ENCODE measurements around the gene INO80B. TPM values are rescaled to one million over a fixed set of nuclear protein-coding genes. Genes with fewer than 3 reads are reported as not detected.

INO80B gene
- total RNA-seq, 1 experiment from 2014 or later: 42.1 TPM

DNA sequence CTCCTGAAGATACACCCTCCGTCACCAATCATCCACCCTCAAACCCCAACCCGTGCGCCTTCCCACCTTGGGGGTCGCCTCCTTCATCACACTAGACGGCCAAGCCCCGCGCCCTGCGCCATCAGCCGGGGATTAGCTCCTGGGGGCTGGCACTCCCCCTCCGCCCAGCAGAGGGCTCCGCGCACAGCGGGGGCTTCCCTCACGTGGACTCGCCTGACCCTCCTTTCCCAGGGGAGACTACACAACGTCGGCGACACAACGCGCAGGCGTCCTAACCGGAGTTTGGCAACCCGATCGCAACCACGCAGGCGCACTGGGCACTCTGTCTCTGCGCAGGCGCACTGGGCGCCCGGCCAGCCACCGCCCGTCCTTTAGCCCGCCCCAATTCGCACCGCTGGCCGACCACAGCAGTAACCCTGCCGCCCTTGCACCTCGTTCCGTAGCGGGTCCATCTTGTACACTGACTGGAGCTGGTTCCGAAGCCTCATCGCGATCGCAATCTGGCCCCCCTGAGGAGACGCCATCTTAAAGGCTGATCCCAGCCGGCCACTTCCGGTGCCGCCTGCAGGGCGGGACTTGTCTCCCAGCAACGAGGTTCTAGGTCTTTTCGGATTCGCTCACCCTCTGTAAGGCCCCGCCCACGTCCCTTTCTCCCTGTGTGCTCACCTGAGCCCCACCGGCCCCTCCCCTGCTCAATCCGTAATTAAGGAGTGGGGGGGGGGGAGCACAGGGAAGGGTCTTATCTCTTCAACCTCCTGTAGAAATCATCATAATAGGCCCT lies 52.4 kb downstream of the INO80B start, which contains the start of gene PCGF1:
PCGF1 (minus strand) TSS at position 551 of the 781 bp plus-strand sequence; CDS start at position 524, 27 bp downstream.
- TF ChIP-seq, protein P1, sequence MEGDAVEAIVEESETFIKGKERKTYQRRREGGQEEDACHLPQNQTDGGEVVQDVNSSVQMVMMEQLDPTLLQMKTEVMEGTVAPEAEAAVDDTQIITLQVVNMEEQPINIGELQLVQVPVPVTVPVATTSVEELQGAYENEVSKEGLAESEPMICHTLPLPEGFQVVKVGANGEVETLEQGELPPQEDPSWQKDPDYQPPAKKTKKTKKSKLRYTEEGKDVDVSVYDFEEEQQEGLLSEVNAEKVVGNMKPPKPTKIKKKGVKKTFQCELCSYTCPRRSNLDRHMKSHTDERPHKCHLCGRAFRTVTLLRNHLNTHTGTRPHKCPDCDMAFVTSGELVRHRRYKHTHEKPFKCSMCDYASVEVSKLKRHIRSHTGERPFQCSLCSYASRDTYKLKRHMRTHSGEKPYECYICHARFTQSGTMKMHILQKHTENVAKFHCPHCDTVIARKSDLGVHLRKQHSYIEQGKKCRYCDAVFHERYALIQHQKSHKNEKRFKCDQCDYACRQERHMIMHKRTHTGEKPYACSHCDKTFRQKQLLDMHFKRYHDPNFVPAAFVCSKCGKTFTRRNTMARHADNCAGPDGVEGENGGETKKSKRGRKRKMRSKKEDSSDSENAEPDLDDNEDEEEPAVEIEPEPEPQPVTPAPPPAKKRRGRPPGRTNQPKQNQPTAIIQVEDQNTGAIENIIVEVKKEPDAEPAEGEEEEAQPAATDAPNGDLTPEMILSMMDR (IDR thresholded peaks at IDR 0.05; ENCODE audit: unreplicated experiment): no peak
- Mint-ChIP-seq H3K27me3 (ENCODE audit: unreplicated experiment) (peaks cover 38% of the 10 kb centered on the region), H3K9me3 (ENCODE audit: low read depth, unreplicated experiment) (no peaks in the 10 kb centered on the region), H3K4me1 (ENCODE audit: low read depth, unreplicated experiment) (peaks cover 27% of the 10 kb centered on the region), H3K27ac (ENCODE audit: unreplicated experiment) (peak within 1 kb of the TSS; percentile 100), H3K4me3 (ENCODE audit: low read depth, unreplicated experiment) (peak within 1 kb of the TSS; percentile 97), H3K36me3 (ENCODE audit: insufficient read depth, unreplicated experiment) (peaks cover 50% of the 10 kb centered on the region)
- no TSS peak for BruUV-seq (replicated peaks)
- CTCF ChIA-PET: interaction anchor here (0.7 to 1.7 kb wide), 5 partner anchors 18 to 29 kb away, joined by 3 to 6 read pairs (median 3); partner anchors contain the start of genes CCDC142 and TTC31
- intact Hi-C loops (cut with micrococcal nuclease; ENCODE audit: unreplicated experiment): loop anchor here (2.0 kb wide), 1 partner anchor 21 kb away; the partner anchor contains the start of genes AUP1 and HTRA2
- peak; percentile 98 for DNase-seq

Other genes starting within 250 kb of the INO80B start
- gene SLC4A5, start 111.7 kb upstream of the INO80B start, total RNA-seq (2022): 5.8 and 7.0 TPM in 2 replicates
- gene DCTN1, start 74.8 kb upstream of the INO80B start, total RNA-seq (2022): 113 and 129 TPM in 2 replicates
- gene C2orf81, start 33.5 kb upstream of the INO80B start, total RNA-seq (2022): 4.0 and 5.7 TPM in 2 replicates
- 30.5 and 32.3 TPM in 2 replicates for gene WDR54, start 33.4 kb upstream of the INO80B start, total RNA-seq (2022)
- 97.6 and 103 TPM in 2 replicates for gene RTKN, start 13.2 kb upstream of the INO80B start, total RNA-seq (2022)
- gene WBP1, start 3.4 kb downstream of the INO80B start, total RNA-seq (2022): 61.6 and 63.7 TPM in 2 replicates
- 64.8 and 66.3 TPM in 2 replicates for gene MOGS, start 10.3 kb downstream of the INO80B start, total RNA-seq (2022)
- gene MRPL53, start 17.6 kb downstream of the INO80B start, total RNA-seq (2022): 83.7 and 88.9 TPM in 2 replicates
- 29.9 and 30.4 TPM in 2 replicates for gene CCDC142, start 27.9 kb downstream of the INO80B start, total RNA-seq (2022)
- gene TTC31, start 28.0 kb downstream of the INO80B start, total RNA-seq (2022): 26.2 and 32.9 TPM in 2 replicates
- gene LBX2, start 44.5 kb downstream of the INO80B start, total RNA-seq (2022): 3.0 and 3.5 TPM in 2 replicates
- gene PCGF1, start 52.6 kb downstream of the INO80B start, total RNA-seq (2022): 25.9 TPM in 2 replicates
- gene TLX2, start 59.4 kb downstream of the INO80B start, total RNA-seq (2022): not detected in 2 replicates
- 0.14 TPM in 1 of 2 replicates, not detected in the other for gene DQX1, start 71.1 kb downstream of the INO80B start, total RNA-seq (2022)
- gene AUP1, start 74.6 kb downstream of the INO80B start, total RNA-seq (2022): 145 and 153 TPM in 2 replicates
- 23.4 and 26.3 TPM in 2 replicates for gene HTRA2, start 74.8 kb downstream of the INO80B start, total RNA-seq (2022)
- 0.93 and 1.2 TPM in 2 replicates for gene LOXL3, start 98.9 kb downstream of the INO80B start, total RNA-seq (2022)
- 2.1 and 2.5 TPM in 2 replicates for gene DOK1, start 99.6 kb downstream of the INO80B start, total RNA-seq (2022)
- not detected in 2 replicates for gene M1AP, start 193.2 kb downstream of the INO80B start, total RNA-seq (2022)
- gene SEMA4F, start 199.2 kb downstream of the INO80B start, total RNA-seq (2022): 9.5 and 10.1 TPM in 2 replicates

All from Calu3 (cell line).